Nucleus accumbens (tissue), 56 donors: ENCODE data around the gene TPGS2.
"Not testable (repeated sequence)": the region's sequence is repeated elsewhere in the genome, so short reads cannot be mapped to it uniquely, and the experiment has no call there.

ENCODE experiments used
- DNase-seq, 56 donors: peaks; one replicate each; lab custom pipeline; 2025; lab: John Stamatoyannopoulos, UW

TPGS2 gene

GRCh38 chr18:36828630-36829361 is at the start of gene TPGS2, which contains the start of gene KIAA1328:
TSS of gene TPGS2 (minus strand) at chr18:36829002. CDS start at chr18:36828767, 235 bp downstream.
TSS of gene KIAA1328 (plus strand) at chr18:36829127. CDS start at chr18:36829139, 12 bp downstream.
- DNase-seq: peak; percentile 46 to 91 (median 82)

- not testable (repeated sequence) for DNase-seq
Measured at GRCh38 chr18:36873826-36874225, 45.0 kb upstream of the TPGS2 start.

DNA sequence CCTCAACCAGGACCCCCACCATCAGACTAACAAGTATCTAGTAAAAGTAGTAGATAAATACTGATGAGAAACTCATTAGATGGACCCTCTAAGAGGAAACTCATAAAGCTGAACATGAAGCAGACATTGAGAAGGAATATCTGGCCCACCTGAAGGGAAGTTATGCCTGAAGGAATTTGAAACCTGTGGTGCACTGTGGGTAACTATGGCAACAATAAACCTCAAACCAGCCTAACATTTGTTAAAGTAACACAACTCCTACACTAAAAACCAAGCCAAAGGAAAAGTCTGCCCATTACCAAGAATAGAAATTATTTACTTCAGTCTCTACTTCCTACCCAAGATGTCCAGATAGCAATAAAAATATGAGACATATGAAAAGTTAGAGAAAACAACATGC is 43.5 kb upstream of the TPGS2 start:
- no peak for DNase-seq

DNA sequence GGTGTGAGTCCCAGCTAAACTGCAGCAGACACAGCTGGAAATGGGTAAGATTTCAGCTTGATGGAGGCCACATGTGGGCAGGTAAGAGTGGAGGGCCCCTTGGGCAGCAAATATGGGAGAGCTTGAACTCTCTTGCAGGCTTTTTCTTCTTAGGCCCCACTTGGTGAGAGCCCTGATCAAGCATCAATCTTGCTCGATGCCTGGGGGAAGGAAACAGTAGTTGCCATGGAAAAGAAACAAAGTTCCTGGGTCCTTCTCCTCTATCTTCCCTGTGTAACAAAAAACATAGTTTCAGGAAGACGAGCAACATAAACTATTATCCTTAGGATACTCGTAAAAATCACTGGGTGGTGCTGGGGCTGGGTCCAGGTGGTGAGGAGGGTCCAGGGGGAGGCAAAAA is 43.0 kb upstream of the TPGS2 start:
- no peak for DNase-seq

DNA sequence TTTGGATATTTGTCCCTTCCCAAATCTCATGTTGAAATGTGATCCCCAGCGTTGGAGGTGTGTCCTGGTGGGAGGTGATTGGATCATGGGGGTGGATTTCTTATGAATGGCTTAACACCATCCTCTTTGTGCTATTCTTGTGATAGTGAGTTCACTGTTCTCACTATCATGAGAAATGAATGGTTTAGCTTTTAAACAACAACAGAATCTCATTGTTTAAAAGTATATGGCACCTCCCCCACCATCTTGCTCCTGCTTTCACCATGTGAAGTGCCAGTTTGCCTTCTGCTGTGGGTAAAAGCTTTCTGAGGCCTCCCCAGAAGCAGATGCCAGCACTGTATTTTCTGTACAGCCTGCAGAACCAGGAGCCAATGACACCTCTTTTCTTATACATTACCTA is 38.3 kb upstream of the TPGS2 start:
- DNase-seq: peak in 3 of 56 donors; percentile 1 to 11 (median 2)

DNA sequence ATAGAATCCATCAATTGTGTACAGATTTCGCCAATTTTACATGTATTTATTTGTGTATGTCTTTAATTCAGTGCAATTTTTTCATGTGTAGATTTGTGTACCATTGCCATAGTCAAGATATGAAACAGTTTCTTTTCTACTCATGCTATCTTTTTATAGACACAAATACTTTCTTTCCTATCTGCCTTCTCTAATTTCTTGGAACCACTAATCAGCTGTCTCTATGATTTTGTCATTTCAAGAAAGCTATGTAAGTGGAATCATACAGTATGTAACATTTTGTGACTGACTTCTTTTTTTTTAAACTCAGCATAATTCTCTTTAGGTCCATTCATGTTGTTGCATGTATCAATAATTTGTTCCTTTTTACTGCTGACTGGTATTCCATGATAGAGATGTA is 33.4 kb upstream of the TPGS2 start:
- DNase-seq: no peak

- DNase-seq: no peak
Measured at GRCh38 chr18:36856815-36857214, 28.0 kb upstream of the TPGS2 start.

- DNase-seq: no peak
Measured at GRCh38 chr18:36851202-36851590, 22.4 kb upstream of the TPGS2 start.

DNA sequence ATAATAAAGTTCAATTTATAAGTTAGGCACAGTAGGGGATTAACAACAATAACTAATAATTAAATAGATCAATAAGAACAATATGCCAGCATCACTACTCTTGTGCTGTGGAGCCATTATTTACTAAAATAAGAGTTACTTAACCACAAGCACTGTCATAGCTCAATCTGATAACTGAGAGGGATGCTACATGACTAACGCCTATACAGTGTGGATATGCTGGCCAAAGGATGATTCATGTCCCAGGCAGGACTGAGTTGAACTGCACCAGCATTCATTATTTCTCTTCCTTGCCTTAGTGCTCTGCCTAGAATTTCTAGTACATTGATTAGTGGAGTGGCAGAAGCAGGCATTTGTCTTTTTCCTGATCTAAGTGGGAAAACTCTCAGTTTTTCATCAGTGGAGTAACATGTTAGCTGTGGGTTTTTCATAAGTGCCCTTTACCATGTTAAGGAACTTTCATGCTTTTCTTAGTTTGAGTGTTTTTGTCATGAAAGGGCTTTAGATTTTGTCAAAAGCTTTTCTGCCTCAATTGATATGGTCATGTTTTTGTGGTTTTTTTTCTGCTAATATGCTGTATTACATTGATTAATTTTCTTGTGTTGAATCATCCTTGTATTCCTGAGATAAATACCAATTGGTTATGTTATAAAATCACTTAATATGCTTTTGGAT is 21.9 kb upstream of the TPGS2 start:
- peak in 1 of 56 donors; percentile 25 for DNase-seq

- no peak for DNase-seq
Measured at GRCh38 chr18:36849288-36850006, 20.6 kb upstream of the TPGS2 start.

DNA sequence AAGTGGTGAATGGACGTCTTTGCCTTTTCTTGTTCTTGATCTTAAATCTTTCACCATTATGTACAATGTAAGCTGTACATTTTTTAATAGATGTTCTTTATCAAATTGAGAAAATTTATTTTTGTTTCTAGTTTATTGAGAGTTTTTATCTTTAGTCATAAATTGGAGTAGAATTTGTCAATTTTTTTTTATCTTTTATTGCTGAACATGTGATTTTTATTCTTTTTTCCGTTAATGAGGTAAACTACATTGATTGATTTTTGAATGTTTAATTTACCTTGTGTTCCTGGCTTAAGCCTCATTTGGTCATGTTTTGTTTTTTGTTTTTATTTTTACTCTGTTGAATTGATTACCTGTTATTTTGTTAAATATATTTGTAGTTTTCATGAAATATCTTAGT is 19.8 kb upstream of the TPGS2 start:
- DNase-seq: no peak

DNA sequence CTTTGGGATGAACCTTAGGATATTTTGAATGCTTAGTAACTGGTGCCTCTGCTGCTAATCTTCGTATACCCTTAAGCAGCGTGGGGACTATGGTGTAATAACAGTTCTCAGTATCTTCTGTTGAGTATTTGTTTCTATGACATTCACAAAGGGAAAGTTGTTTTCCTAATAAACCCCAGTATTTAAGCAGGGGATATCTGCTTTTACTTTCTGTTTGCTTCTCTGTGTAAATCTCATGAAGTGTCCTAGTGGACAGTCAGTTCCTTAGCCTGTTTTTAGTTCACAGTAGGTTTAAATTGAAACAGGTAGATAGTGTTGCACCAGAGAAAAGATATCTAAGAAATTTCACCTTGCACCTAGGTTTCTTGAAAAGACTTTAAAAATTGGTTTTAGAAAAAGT is 15.0 kb upstream of the TPGS2 start:
- DNase-seq: no peak

GRCh38 chr18:36843199-36843598 is 14.4 kb upstream of the TPGS2 start:
- no peak for DNase-seq

- DNase-seq: no peak
Measured at GRCh38 chr18:36839835-36840234, 11.0 kb upstream of the TPGS2 start.

DNA sequence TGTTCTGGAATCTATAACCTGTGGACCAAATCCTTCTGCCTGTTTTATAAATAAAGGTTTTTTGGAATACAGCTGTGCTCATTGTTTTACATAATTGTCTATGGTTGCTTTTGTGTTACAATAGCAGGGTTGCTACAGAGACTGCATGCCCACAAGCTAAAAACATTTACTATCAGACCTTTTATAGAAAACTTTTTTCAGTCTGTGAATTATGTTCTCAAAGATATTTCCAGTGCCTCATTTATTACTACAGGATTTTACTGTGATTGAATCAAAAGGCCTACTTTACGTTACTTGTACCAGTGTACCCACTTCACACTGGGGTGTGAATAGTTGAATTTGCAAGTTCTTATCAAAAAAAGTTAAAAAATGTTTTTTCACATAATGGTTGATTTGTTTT is 7.1 kb upstream of the TPGS2 start:
- no peak for DNase-seq

- no peak for DNase-seq
Measured at GRCh38 chr18:36833120-36833519, 4.3 kb upstream of the TPGS2 start.

DNA sequence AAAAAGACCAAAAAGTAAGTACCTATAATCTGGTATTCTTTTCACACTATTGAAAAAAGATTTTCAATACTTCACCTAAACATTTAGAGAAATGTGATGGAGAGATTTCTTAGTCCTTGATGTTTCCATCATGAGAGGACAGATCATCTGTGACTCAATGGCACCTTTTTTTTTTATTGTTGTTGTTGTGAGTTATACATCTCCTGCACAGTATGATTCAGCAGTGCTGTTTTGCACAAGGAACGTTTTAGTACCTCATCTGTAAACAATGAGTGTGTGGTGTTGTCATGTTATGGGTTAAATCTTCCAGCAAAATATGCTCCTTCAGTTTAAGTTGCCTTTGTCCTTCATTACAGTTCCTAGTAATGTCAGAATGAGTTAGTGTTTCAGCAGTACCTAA is 2.3 kb upstream of the TPGS2 start:
- no peak for DNase-seq

DNA sequence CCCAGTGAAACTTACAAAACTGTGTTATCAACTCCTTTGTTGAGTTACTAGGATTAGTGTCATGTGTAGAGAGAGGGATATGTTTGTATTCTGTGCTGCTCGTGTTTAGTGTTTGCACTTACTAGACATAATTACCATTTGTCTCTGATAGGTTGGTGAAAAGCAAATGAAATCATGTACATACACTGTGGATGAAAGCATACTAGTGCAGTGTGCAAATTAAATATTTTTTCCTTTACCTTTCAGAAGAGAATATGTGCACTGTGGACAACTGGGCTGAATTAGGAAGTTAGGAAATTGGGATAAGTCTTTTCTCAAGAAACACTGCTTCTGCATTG is 1.3 kb upstream of the TPGS2 start:
- no peak for DNase-seq

DNA sequence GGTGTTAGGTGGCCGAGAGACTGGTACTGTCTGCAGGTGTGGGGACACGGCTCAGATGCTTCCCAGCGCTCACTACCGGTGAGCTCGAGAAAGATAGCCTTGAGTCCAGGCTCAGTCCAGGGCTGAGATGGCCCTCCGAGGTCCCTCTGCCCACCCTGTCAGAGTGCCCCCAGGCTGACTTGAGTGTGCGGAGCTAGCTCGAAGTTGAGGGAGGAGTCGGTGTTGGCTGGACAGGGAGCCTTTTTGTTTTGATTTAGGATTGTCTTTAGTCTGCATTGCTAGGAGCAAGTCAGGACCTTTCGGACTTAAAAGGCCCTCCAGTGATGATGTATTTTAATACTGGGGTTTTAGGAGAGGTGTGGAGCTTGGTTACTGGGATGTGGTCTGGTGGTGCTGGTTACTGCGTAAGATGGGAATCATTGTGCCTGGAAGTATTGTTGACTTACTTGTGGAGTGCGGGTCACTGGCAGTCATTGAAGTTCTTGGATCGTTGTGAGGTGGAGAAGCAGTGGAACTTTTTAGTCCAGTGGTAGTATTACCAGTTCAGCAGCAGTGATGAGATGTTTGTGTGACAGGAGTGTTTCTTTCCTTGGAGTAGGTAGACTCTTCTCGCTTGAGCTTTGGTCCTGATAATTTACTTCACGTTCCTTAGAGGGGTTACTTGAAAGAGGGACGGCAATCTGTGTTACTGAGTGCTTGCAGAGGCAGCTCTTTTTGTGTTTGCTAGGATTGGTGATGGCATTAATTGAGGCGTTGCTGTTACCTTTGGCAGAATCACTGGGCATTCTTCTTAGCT is 758 bp upstream of the TPGS2 start:
- DNase-seq: peak in 15 of 56 donors; percentile 11 to 66 (median 52)

- DNase-seq: peak in 25 of 56 donors; percentile 15 to 71 (median 41)
Measured at GRCh38 chr18:36828157-36828629, 609 bp downstream of the TPGS2 start.

DNA sequence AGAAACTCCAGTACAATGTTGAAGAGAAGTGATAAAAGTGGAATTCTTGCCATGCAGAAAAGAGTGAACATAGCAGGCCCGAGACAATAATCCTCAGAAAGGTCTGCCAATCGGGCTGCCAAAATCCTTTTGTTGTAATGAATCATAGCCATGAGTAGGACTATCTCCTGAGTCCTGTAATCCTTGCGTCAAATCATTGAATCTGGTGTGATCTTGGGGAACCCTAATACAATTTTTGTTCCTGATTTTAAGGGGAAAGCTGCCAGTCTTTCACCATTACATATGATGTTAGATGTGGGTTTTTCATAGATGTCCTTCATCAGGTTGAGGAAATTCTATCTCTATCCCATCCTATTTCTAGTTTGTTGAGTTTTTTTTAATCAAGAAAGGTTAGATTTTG is 2.2 kb downstream of the TPGS2 start:
- no peak for DNase-seq
